ENCODE data around the gene FSTL4.

GRCh38 chr5:133406208-133406976 lies 205.9 kb downstream of the FSTL4 start:
- TF ChIP-seq POLR2A (IDR thresholded peaks at IDR 0.05), result no peak
- TF ChIP-seq CTCF (IDR thresholded peaks at IDR 0.05), result no peak
- no peak for TF ChIP-seq EP300 (IDR thresholded peaks at IDR 0.05)

All from upper lobe of left lung (tissue), 4 donors.